Pancreas (tissue), 10 donors: ENCODE data around the gene GLG1. TPM values are rescaled to one million over a fixed set of nuclear protein-coding genes. Genes with fewer than 3 reads are reported as not detected.
"Not testable (repeated sequence)": the region's sequence is repeated elsewhere in the genome, so short reads cannot be mapped to it uniquely, and the experiment has no call there.

Source experiments
- ATAC-seq, 4 donors: fragments of 200-7000 bp; cut with Tn5 transposase; one replicate each; pipeline versions ENCODE4 v1.8.0 to v1.9.1; 2020; ENCODE audit warnings: mild to moderate bottlenecking in 4 of 4, moderate library complexity in 4 of 4
- DNase-seq, 6 donors: peaks; one replicate each; pipeline ENCODE4 v3.0.0-alpha.2; 2020
- FAIRE-seq: peaks from 2 replicates; lab custom pipeline; 2012; peaks lifted over from hg19 to GRCh38; lab: Jason Lieb, UNC
- H3K27ac ChIP-seq, 4 donors: fragments of 200-600 bp; sonication (generic); 1 replicate in 3 of 4; 2 replicates in 1 of 4; pipeline versions ENCODE4 v1.5.0 to v1.8.0; 2020
- H3K27me3 ChIP-seq, 4 donors: fragments of 200-600 bp; one replicate each; pipeline ENCODE4 v1.8.0; 2021
- H3K36me3 ChIP-seq, 3 donors: fragments of 200-600 bp; sonication (generic) in 1 of 3; one replicate each; pipeline versions ENCODE4 v1.5.0 to v1.8.0; 2020 to 2021
- H3K4me1 ChIP-seq, 3 donors: fragments of 200-600 bp; one replicate each; pipeline ENCODE4 v1.8.0; 2021
- H3K4me3 ChIP-seq, 4 donors: fragments of 200-600 bp; sonication (generic) in 2 of 4; one replicate each; pipeline versions ENCODE4 v1.5.0 to v1.8.0; 2020 to 2021
- H3K9me3 ChIP-seq, 4 donors: fragments of 200-600 bp; one replicate each; pipeline ENCODE4 v1.8.0; 2021
- WGBS, 2 donors: extraction: QIAGEN DNeasy Blood & Tissue Kit; methylation state at CpG; one replicate each; pipeline ENCODE4 v1.1.7; 2013; 5-methylcytosine and 5-hydroxymethylcytosine counted together
- intact Hi-C, 3 donors: fragments of 100-400 bp; cut with DNase I; formaldehyde crosslinking; loops; one replicate each; pipeline versions ENCODE4 v1.11.1 to v1.14.2; 2022
- polyA plus RNA-seq, 2 donors: library from polyadenylated mRNA; stranded (reverse); fragments of 200-250 nt; gene quantifications; one replicate each; pipeline ENCODE4 v1.2.3, GENCODE V29; 2013
- total RNA-seq, 6 donors: library from RNA; stranded (reverse); fragmentation: NEBNext Ultra II Directional in 4 of 6; extraction: Animal tissue kit (Norgen Biotek cat#: 25700) in 4 of 6; gene quantifications; one replicate each; pipeline versions ENCODE4 v1.2.1 to v1.2.4, GENCODE V29; 2021 to 2023
- donor health status: healthy with polysubstance abuse.
- donor health status: DM: no; HTN: no; CAD: no; lungs with moderate emphysema.
- donor health status: DM: no; HTN: no; CAD: no.
- donor health status: control.
- donor health status: control.
- donor health status: Bipolar disorder and iron deficiency.
- donor health status: DM: yes; HTN: yes; CAD: no.
- donor health status: DM: no; HTN: no; CAD: no.
- donor health status: DM: no; HTN: no; CAD: no.
- donor health status: DM: yes; HTN: yes; CAD: no.

GLG1 gene
- total and polyA plus RNA-seq, 8 donors = 30.6 to 93.2 (median 72.0) TPM

DNA sequence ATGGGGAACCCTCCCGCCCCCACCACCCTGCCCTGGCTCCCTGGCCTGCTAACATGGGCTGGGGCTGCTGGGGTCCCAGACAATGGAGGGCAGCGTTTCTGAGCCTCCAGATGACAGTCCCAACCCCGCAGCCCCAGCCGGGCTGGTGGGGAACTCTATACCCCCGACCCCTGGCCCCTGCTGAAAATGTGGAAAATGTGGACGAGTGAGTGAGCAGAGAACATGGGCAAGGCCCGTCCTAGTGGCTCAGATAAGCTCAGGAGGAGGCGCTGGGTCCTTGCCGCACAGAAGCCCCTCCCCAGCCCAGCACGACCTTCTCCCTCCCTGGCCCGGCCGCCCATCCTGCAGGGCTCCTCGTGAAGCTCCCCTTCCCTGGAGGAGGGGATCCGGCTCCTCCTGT, 187.1 kb downstream of the GLG1 start:
- H3K27me3 ChIP-seq, FAIRE-seq, H3K36me3 ChIP-seq, H3K9me3 ChIP-seq, DNase-seq, H3K4me3 ChIP-seq, intact Hi-C loops, H3K4me1 ChIP-seq, H3K27ac ChIP-seq: not testable (repeated sequence)
- ATAC-seq = peak in 1 of 4 donors; percentile 12
- 46 to 54% methylated on average over 7 to 9 of the region's 14 CpGs for WGBS, 2 donors

DNA sequence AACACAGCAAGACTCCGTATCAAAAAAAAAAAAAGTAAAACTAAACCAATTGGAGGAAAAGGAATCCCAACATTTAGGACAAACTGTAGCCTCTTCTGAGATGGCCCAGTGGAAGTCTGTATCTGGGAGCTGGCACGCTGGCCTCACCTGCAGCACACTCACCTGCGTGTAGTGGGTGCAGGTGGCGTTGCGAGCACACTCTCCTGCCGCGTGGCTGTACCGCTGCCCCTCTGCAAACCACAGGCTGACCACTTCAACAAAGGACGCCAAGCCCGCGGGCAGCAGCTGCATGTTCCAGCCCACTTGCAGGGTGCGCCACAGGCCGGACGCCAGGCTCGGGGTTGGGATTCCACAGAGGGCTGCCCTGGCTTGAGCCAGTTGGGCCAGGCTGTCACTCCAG, 189.0 kb downstream of the GLG1 start:
- FAIRE-seq, ATAC-seq, H3K4me1 ChIP-seq, intact Hi-C loops, H3K36me3 ChIP-seq, H3K27me3 ChIP-seq, H3K4me3 ChIP-seq, H3K9me3 ChIP-seq, DNase-seq, H3K27ac ChIP-seq: not testable (repeated sequence)
- 91 to 94% methylated on average over 12 to 13 of the region's 15 CpGs for WGBS, 2 donors

DNA sequence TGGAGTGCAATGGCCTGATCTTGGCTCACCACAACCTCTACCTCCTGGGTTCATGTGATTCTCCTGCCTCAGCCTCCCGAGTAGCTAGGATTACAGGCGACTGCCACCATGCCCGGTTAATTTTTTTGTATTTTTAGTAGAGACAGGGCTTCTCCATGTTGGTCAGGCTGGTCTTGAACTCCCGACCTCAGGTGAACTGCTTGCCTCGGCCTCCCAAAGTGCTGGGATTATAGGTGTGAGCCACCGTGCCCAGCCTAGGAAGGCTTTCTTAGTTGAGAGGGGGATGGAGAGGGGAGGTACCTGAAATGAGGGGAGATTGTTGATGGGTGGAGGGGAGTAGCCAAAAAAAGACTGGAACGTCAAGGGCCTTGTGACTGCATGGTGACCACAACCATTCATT, 193.0 kb downstream of the GLG1 start:
- H3K36me3 ChIP-seq, H3K27ac ChIP-seq, ATAC-seq, H3K4me3 ChIP-seq, H3K9me3 ChIP-seq, H3K27me3 ChIP-seq, FAIRE-seq, H3K4me1 ChIP-seq, intact Hi-C loops: not testable (repeated sequence)
- DNase-seq = peak in 1 of 6 donors; percentile 21
- 77 to 89% methylated on average over 7 of the region's 7 CpGs for WGBS, 2 donors

DNA sequence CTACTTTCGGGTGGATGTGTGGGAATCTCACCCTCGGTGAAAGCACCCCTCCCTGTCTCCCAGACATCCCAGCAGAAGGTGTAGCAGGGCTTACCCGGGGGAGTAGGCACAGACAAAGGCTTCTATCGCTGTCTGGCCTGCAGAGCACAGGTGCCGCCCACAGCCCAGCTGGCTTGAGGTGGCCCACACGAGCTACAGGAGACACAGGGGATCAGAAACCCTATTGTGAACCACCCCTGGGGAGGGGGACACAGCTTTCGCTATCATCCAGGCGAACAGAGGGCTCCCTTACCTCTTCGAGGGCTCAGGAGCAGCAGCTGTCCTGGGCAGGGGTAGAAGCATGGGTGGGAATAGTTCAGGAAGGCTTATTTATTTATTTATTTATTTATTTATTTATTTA, 193.4 kb downstream of the GLG1 start:
- H3K27me3 ChIP-seq, ATAC-seq, FAIRE-seq, DNase-seq, H3K36me3 ChIP-seq, H3K4me3 ChIP-seq, H3K4me1 ChIP-seq, H3K9me3 ChIP-seq, H3K27ac ChIP-seq, intact Hi-C loops: not testable (repeated sequence)
- WGBS, 2 donors = 88 to 89% methylated on average over 9 of the region's 9 CpGs

DNA sequence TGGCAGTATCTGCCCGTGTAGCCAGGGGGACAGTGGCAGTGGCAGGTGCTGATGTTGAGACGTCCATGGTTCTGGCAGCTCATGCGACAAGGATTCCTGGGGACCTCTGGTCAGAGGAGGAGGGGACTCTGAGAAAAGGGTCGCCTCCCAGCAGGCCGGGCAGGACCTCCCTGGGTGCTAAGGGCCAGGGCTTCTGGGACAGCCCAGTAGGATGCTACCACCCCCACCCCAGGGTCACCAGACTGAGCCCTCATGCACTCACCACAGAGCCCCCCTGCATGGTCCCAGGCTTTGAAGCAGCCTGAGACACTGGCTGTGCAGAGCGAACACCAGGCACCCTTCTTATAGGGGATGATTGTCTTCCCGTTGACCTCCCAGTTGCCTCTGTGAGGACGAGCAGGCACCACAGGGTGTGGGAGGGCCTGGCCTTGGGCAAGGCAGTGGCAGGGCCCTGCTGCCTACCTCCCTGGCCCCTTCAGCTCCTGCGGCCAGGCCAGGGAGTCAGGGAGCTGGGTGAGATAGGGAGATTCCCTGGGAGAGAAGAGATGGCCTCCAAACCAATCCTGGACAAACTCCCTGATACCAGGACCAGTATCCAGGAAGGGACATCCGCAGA, 194.0 kb downstream of the GLG1 start:
- ATAC-seq, FAIRE-seq, DNase-seq, H3K36me3 ChIP-seq, H3K9me3 ChIP-seq, H3K4me3 ChIP-seq, H3K27ac ChIP-seq, intact Hi-C loops, H3K27me3 ChIP-seq, H3K4me1 ChIP-seq: not testable (repeated sequence)
- 78 to 79% methylated on average over 7 of the region's 10 CpGs for WGBS, 2 donors

DNA sequence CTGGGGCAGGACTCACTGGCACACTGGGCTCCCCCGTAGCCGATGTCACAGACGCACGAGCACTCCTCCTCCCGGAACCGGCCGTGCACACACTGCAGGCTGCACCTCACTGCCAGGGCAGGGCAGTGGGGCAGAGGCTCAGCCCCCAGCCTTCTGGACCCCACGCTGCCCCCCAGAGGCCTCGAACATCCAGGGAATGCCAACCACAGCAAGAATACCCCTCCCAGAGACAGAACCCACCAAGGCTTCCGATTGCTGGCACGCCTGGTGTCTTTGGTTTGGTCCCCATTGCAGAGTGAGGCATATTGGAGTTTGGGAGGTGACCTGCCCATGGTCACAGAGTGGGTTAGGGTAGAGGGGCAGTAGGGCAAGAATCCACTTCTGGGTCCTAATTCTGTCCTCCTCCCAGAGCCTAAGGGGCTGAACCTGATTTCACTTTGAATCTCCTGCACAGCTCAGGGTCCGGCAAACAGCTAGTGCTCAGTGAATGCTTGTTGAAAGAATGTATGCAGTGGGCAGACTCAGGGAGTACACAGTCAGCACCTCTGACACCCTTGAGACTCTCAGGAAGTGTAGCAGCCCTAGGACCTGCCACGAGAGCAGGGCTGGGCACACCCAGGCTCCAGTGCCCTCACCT, 194.7 kb downstream of the GLG1 start:
- H3K4me1 ChIP-seq, DNase-seq, H3K4me3 ChIP-seq, H3K36me3 ChIP-seq, H3K27ac ChIP-seq, H3K9me3 ChIP-seq, ATAC-seq, H3K27me3 ChIP-seq, intact Hi-C loops, FAIRE-seq: not testable (repeated sequence)
- WGBS, 2 donors = 67% methylated on average over 5 of the region's 13 CpGs

DNA sequence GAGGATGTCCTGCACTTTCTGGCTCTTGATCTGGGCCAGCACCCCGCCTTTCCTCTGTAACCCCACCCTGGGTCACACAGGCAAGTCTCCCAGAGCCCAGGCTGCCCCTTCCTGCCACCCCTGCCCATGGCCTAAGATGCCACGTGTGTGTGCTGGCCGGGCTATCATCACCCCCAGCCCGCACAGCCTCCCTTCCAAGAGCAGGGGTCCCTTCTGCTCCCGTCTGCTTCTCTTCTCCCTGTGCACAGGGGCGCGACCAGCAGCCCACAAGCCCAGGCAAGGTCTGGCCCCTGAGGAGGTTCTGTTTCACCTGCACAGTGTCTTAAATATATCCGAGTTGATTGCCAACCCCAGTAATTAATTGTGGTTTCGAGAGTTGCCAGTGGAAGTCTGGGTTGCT, 195.9 kb downstream of the GLG1 start:
- H3K27ac ChIP-seq, intact Hi-C loops, H3K4me1 ChIP-seq, H3K9me3 ChIP-seq, H3K36me3 ChIP-seq, ATAC-seq, FAIRE-seq, H3K27me3 ChIP-seq, H3K4me3 ChIP-seq: not testable (repeated sequence)
- 83 to 90% methylated on average over 4 to 9 of the region's 9 CpGs for WGBS, 2 donors
- peak in 1 of 6 donors; percentile 44 for DNase-seq

DNA sequence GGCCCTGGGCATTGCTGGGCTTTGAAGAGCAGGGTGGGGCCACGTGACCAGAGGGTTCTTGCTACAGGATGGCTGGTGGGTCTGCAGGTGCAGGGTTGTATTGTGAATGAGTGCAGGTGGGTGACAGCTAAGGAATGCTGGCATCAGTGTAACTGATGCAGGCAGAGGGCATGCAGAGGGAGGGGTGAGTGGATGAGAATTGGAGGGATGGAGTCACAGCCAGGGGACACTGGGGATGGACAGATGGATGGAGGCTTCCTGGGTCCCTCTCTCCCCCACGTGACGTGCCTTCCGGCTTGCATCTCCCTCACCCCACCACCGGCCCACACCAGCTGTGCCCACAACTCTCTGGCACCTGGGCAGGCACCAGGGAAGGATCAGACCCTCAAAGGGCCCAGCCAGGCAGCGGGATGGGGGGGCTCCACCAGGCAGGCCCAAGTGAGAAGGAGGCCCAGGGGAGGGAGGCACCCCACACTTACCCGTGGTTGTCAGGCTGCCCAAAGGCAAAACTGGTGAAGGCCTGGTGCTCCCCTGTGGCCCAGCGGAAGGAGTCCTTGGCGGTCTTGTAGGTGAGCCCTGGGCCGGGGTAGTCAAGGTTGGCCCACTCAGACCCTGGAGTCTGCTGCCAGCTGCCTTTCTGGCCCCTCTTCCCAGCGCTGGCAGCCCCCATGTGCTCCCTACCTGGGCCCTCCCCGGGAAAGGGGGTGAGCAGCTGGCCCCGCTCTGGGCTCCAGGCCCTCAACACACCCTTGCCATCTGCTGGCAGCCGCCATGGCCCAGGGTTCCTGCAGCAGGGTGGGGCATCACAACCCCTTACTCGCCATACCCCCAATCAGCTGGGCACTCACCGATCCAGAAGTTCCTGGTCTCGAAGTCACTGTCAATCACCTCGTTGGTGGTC, 196.6 kb downstream of the GLG1 start:
- H3K9me3 ChIP-seq, FAIRE-seq, H3K36me3 ChIP-seq, intact Hi-C loops, H3K27ac ChIP-seq, H3K27me3 ChIP-seq, ATAC-seq, H3K4me1 ChIP-seq, H3K4me3 ChIP-seq: not testable (repeated sequence)
- peak in 2 of 6 donors; percentile 53 to 81 for DNase-seq
- WGBS, 2 donors = 79 to 84% methylated on average over 5 to 9 of the region's 18 CpGs

DNA sequence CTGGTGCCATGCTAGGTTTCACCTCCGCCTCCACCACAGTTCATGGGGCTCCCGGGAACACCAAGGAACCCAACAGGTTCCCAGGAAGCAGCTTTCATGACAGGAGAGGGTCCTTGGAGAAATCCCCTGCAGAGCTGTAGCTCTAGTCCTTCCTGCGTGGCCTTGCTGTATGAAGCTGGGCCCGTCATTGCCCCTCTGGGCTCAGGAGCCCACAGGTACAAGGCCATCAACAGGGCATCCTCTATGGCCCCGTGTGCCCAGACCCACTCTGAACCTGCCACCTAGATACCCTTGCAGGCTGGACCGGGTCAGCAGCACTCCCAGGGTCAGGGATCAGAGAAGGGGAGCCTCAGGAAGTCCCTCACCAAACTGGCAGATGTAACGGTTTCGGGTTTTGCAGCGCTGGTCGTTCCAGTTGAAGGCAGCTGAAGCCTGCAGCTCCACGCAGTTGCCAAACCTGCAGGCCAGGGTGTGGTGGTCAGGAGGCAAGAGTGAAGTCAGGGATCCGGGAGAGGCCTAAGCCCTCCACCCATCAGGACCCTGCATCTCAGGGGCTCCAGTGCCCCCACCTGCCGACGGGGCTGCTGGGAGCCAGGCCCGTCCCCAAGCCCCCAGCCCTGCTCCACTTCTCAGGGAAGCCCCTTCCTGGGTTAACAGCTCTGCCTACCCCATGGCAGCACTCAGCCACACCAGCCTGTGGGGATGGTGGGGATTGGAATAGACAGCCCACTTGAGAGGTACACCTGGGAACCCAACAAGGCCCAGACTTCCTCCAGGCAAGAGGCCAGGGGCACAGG, 197.5 kb downstream of the GLG1 start:
- intact Hi-C loops, H3K9me3 ChIP-seq, ATAC-seq, H3K27ac ChIP-seq, H3K4me3 ChIP-seq, H3K4me1 ChIP-seq, FAIRE-seq, H3K27me3 ChIP-seq, H3K36me3 ChIP-seq: not testable (repeated sequence)
- WGBS, 2 donors = 89 to 92% methylated on average over 12 to 13 of the region's 15 CpGs
- peak in 3 of 6 donors; percentile 17 to 79 (median 54) for DNase-seq

DNA sequence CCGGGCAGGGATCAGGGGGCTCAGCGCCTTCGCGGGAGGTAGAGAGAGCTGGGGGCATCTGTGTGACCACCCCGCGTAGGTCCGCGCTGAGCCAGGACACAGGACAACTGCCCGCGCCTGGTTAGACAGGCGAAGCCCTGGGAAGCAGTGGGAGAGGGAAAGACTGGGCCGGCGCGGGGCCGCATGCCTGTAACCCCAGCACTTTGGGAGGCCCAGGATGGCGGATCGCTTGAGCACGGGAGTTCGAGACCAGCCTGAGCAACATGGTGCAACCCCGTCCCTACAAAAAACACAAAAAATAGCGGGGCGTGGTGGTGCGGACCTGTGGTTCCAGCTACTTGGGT, 199.6 kb downstream of the GLG1 start:
- DNase-seq (peak in 4 of 6 donors; percentile 45 to 79 (median 62)), ATAC-seq (peak; percentile 38 to 68 (median 54))

More for the DNA sequence above, 199.6 kb downstream of the GLG1 start:
- H3K36me3 ChIP-seq, H3K27me3 ChIP-seq, FAIRE-seq, H3K9me3 ChIP-seq, intact Hi-C loops, H3K4me1 ChIP-seq: not testable (repeated sequence)
- peak overlapping the region; percentile 10 to 43 (median 28) for H3K4me3 ChIP-seq
- WGBS, 2 donors = 2 to 11% methylated on average over 11 to 14 of the region's 23 CpGs
- peak overlapping the region in 3 of 4 donors; percentile 28 to 58 (median 33) for H3K27ac ChIP-seq
